Keratinocyte (primary cell): ENCODE measurements around the gene KLHL1. TPM values are rescaled to one million over a fixed set of nuclear protein-coding genes. Genes with fewer than 3 reads are reported as not detected.

ENCODE experiments used
- DNase-seq: peaks from one replicate; pipeline ENCODE4 v3.0.0-alpha.2; 2011; ENCODE audit warnings: low read depth, missing footprints, low spot score
- FAIRE-seq: peaks from 2 replicates; lab custom pipeline; 2011; peaks lifted over from hg19 to GRCh38; lab: Jason Lieb, UNC
- H2AFZ ChIP-seq: 2 replicates; pipeline ENCODE4 v1.6.0; 2012; ENCODE audit warnings: low read length, control low read depth, inconsistent platforms; ENCODE audit not compliant: control insufficient read depth
- H3K27ac ChIP-seq: 2 replicates; pipeline ENCODE4 v1.5.1; 2011; ENCODE audit warnings: low read length; ENCODE audit not compliant: control insufficient read depth, insufficient read depth
- H3K27me3 ChIP-seq: 3 replicates; pipeline ENCODE4 v1.6.0; 2011; ENCODE audit warnings: low read length; ENCODE audit not compliant: control insufficient read depth, insufficient read depth; ENCODE audit errors: extremely low read depth
- H3K36me3 ChIP-seq, 2 experiments: 2 replicates in 1 of 2; 3 replicates in 1 of 2; pipeline ENCODE4 v1.5.1; 2011; ENCODE audit warnings: low read length in 2 of 2, mild to moderate bottlenecking in 1 of 2; ENCODE audit not compliant: control insufficient read depth in 2 of 2, insufficient read depth in 2 of 2; ENCODE audit errors: extremely low read depth in 1 of 2
- H3K4me1 ChIP-seq: 3 replicates; pipeline ENCODE4 v1.5.1; 2011; ENCODE audit warnings: low read length; ENCODE audit not compliant: control insufficient read depth, insufficient read depth; ENCODE audit errors: extremely low read depth
- H3K4me2 ChIP-seq: 3 replicates; pipeline ENCODE4 v1.6.0; 2011; ENCODE audit warnings: low read depth, low read length; ENCODE audit not compliant: control insufficient read depth, insufficient read depth; ENCODE audit errors: extremely low read depth
- H3K4me3 ChIP-seq, 3 experiments: fragments of 200-600 bp in 1 of 3; sonication (generic) in 1 of 3; 2 replicates in 2 of 3; 3 replicates in 1 of 3; pipeline ENCODE4 v1.5.1; 2011 to 2016; ENCODE audit warnings: low read length in 3 of 3, mild to moderate bottlenecking in 3 of 3, control low read depth in 2 of 3, inconsistent platforms in 1 of 3, low read depth in 1 of 3, mixed read lengths in 1 of 3, mixed run types in 1 of 3, moderate library complexity in 1 of 3; ENCODE audit not compliant: control insufficient read depth in 2 of 3, insufficient read depth in 2 of 3; ENCODE audit errors: extremely low read depth in 1 of 3
- H3K79me2 ChIP-seq: 2 replicates; pipeline ENCODE4 v1.6.0; 2012; ENCODE audit warnings: low read length; ENCODE audit not compliant: control insufficient read depth, insufficient read depth
- H3K9ac ChIP-seq: 3 replicates; pipeline ENCODE4 v1.6.0; 2011; ENCODE audit warnings: low read length; ENCODE audit not compliant: control insufficient read depth, insufficient read depth; ENCODE audit errors: extremely low read depth
- H3K9me1 ChIP-seq: 3 replicates; pipeline ENCODE4 v1.6.0; 2011; ENCODE audit warnings: low read length; ENCODE audit not compliant: control insufficient read depth, insufficient read depth; ENCODE audit errors: extremely low read depth
- H3K9me3 ChIP-seq: 2 replicates; pipeline ENCODE4 v1.5.1; 2012; ENCODE audit warnings: low read depth, low read length; ENCODE audit not compliant: control insufficient read depth
- H4K20me1 ChIP-seq: 3 replicates; pipeline ENCODE4 v1.6.0; 2011; ENCODE audit warnings: low read length; ENCODE audit not compliant: control insufficient read depth, insufficient read depth; ENCODE audit errors: extremely low read depth
- EZH2 ChIP-seq: IDR thresholded peaks from one replicate; pipeline ENCODE4 v1.6.1; 2012; ENCODE audit warnings: inconsistent platforms, mild to moderate bottlenecking, low read length, moderate library complexity
- dilution Hi-C: fragments of 300-500 bp; cut with MboI; formaldehyde crosslinking; loops from one replicate; pipeline ENCODE4 v1.7.0; 2020; ENCODE audit warnings: low sequenced_read_pairs; ENCODE audit not compliant: extremely low pct_ligation_motif_present
- polyA plus RNA-seq, 5 experiments: library from polyadenylated mRNA; depleted of rRNA in 3 of 5; stranded (reverse) in 3 of 5; stranded (forward) in 1 of 5; unstranded in 1 of 5; fragments of >200 nt; gene quantifications; 1 replicate in 1 of 5; 2 replicates in 3 of 5; 3 replicates in 1 of 5; pipeline versions ENCODE4 v1.2.1 to v1.2.3, GENCODE V29; 2011 to 2012; ENCODE audit warnings: missing spikeins in 2 of 5, low read depth in 1 of 5, low replicate concordance in 1 of 5
- TF ChIP-seq, protein P1 (sequence below), 3 experiments: IDR thresholded peaks in 1 of 3; conservative IDR thresholded peaks in 1 of 3; optimal IDR thresholded peaks in 1 of 3; 2 replicates in 2 of 3; 3 replicates in 1 of 3; pipeline versions ENCODE3 to v1.5.1; 2011; ENCODE audit warnings: low read length in 3 of 3, mild to moderate bottlenecking in 3 of 3, moderate library complexity in 2 of 3, control low read depth in 1 of 3, inconsistent platforms in 1 of 3; ENCODE audit not compliant: insufficient read depth in 2 of 3; ENCODE audit errors: extremely low read depth in 1 of 3

KLHL1 gene
- polyA plus RNA-seq, 1 donor (not counting 4 experiments of a cell fraction or from before 2014, with no cell fraction given): not detected

DNA sequence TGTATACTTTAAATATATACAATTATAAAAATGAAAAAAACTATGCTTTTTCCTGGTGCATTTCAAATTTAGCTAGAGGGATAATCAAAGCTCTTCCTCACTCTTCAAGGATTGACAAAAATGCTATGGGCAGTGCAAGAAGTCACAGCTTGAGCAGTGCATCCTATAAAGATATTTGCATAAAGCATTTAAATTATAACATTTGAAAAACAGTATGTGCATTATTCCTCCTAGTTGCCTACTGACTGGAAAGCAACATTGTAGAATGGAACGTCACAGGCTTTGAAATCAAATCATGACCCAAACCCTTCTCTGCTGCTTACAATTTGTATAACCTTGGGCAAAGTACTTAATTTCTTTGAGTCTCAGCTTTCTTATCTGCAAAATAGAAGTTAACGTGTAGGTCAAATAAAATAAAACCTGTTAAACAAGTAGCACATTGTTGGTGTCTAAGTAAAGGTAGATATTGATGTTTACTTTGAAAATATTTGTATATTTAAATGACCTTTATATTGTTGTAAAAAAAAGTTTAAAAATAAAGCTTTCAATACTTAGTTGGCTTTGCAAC lies 9.2 kb upstream of the KLHL1 start:
- dilution Hi-C loops: no loop called here
- Histone ChIP-seq H3K9ac (no peak overlapping the region), H3K4me3 (no peak overlapping the region), H2AFZ (no peak overlapping the region), H3K36me3 (no peaks in the 10 kb centered on the region), H3K27me3 (no peaks in the 10 kb centered on the region), H3K9me1 (no peaks in the 10 kb centered on the region), H3K4me1 (no peaks in the 10 kb centered on the region), H3K27ac (no peak overlapping the region), H4K20me1 (no peaks in the 10 kb centered on the region), H3K9me3 (no peaks in the 10 kb centered on the region), H3K4me2 (no peak overlapping the region), H3K79me2 (no peaks in the 10 kb centered on the region)
- no peak for DNase-seq
- FAIRE-seq: no peak
- no peak for TF ChIP-seq EZH2
- TF ChIP-seq, protein P1, sequence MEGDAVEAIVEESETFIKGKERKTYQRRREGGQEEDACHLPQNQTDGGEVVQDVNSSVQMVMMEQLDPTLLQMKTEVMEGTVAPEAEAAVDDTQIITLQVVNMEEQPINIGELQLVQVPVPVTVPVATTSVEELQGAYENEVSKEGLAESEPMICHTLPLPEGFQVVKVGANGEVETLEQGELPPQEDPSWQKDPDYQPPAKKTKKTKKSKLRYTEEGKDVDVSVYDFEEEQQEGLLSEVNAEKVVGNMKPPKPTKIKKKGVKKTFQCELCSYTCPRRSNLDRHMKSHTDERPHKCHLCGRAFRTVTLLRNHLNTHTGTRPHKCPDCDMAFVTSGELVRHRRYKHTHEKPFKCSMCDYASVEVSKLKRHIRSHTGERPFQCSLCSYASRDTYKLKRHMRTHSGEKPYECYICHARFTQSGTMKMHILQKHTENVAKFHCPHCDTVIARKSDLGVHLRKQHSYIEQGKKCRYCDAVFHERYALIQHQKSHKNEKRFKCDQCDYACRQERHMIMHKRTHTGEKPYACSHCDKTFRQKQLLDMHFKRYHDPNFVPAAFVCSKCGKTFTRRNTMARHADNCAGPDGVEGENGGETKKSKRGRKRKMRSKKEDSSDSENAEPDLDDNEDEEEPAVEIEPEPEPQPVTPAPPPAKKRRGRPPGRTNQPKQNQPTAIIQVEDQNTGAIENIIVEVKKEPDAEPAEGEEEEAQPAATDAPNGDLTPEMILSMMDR (optimal IDR thresholded peaks at IDR 0.05 in 1 of 3, IDR thresholded peaks at IDR 0.05 in 1 of 3, conservative IDR thresholded peaks at IDR 0.05 in 1 of 3; ENCODE audit: extremely low read depth in 1 of 3, insufficient read depth in 2 of 3, low read length in 3 of 3): no peak

DNA sequence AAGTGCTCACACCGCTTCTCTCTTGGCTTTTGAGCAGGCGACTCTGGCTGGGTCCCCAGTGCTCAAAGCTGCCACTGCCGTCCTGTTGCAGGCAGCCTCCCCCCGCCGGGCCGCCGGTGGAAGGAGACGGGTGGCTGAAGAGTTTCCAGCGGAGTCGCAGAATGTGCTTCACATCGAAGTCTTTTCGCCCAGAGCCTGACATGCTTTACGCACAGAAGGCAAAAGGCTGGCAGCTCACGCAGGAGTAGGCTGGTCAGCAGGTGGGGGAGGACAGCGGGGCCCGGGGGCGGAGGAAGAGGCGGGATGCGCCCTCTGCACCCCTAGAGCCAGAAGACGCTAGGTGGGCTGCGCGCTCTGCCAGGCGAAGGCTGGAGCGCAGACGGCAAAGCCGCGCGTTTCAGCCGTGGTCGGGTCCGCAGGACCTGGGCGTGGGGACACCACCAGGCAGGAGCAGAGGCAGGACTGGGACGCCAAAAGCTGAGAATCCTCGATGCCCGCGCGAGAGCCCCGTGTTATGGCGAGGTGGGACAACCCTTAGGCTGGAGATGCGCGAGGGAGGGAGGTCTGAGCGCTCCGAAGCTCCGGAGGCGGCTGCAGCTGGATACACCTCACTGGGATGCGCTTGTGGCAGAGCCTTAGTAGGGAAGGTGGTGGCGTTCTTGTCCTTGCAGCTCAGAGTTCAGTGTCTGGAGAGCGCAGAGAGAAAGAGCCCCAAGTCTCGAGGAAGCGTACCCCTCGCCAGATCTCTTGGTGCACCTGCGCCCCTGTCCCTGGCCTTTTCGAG lies 562 bp downstream of the KLHL1 start, which contains the start of gene ATXN8OS:
ATXN8OS (plus strand) TSS at position 329 of the 784 bp plus-strand sequence.
- Histone ChIP-seq H3K27ac (no peak within 1 kb of the TSS), H2AFZ (no peak within 1 kb of the TSS)
- DNase-seq: no peak

More for the DNA sequence above, 562 bp downstream of the KLHL1 start, which contains the start of gene ATXN8OS:
- FAIRE-seq: no peak
- dilution Hi-C loops: no loop called here
- Histone ChIP-seq H3K4me1 (no peaks in the 10 kb centered on the region), H3K9ac (no peak within 1 kb of the TSS), H3K9me1 (no peaks in the 10 kb centered on the region), H3K79me2 (no peaks in the 10 kb centered on the region), H3K4me2 (no peak within 1 kb of the TSS), H3K36me3 (no peaks in the 10 kb centered on the region), H3K4me3 (no peak within 1 kb of the TSS), H3K27me3 (no peaks in the 10 kb centered on the region), H4K20me1 (no peaks in the 10 kb centered on the region), H3K9me3 (no peaks in the 10 kb centered on the region)
- TF ChIP-seq, protein P1 (optimal IDR thresholded peaks at IDR 0.05 in 1 of 3, IDR thresholded peaks at IDR 0.05 in 1 of 3, conservative IDR thresholded peaks at IDR 0.05 in 1 of 3; ENCODE audit: extremely low read depth in 1 of 3, insufficient read depth in 2 of 3, low read length in 3 of 3): no peak
- TF ChIP-seq EZH2: no peak
